Neural cell (in vitro differentiated cells): ENCODE data around the gene KCNIP3.

Experiments
- EP300 ChIP-seq: fragments of 450-650 bp; conservative IDR thresholded peaks from 2 replicates; pipeline ENCODE4 v1.6.1; 2014; ENCODE audit warnings: antibody characterized with exemption, mild to moderate bottlenecking, moderate library complexity; ENCODE audit not compliant: poor library complexity, severe bottlenecking
- EZH2 ChIP-seq: fragments of 200-600, 300-800 bp; shearing (Covaris generic), sonication (generic); IDR thresholded peaks from 2 replicates; pipeline ENCODE4 v1.6.1; 2014; ENCODE audit warnings: antibody characterized with exemption, low read length, borderline replicate concordance, mild to moderate bottlenecking; ENCODE audit not compliant: insufficient read depth, poor library complexity, severe bottlenecking
- MXI1 ChIP-seq: fragments of 450-650 bp; conservative IDR thresholded peaks from 2 replicates; pipeline ENCODE4 v1.6.1; 2014; ENCODE audit warnings: antibody characterized with exemption, mild to moderate bottlenecking; ENCODE audit not compliant: poor library complexity, severe bottlenecking
- POLR2AphosphoS5 ChIP-seq: IDR thresholded peaks from 2 replicates; pipeline ENCODE4 v1.6.1; 2012
- RAD21 ChIP-seq: fragments of 450-650 bp; conservative IDR thresholded peaks from 2 replicates; pipeline ENCODE4 v1.6.1; 2014; ENCODE audit warnings: antibody characterized with exemption, mild to moderate bottlenecking, moderate library complexity
- SMC3 ChIP-seq: fragments of 450-650 bp; conservative IDR thresholded peaks from 2 replicates; pipeline ENCODE4 v1.6.1; 2014; ENCODE audit warnings: antibody characterized with exemption, mild to moderate bottlenecking, moderate library complexity; ENCODE audit not compliant: poor library complexity
- TAF1 ChIP-seq: IDR thresholded peaks from 2 replicates; pipeline ENCODE4 v1.6.1; 2012; ENCODE audit warnings: low read depth
- TF ChIP-seq, protein P1 (sequence below): fragments of 450-650 bp; IDR thresholded peaks from 2 replicates; pipeline ENCODE4 v1.5.1; 2014; ENCODE audit warnings: antibody characterized with exemption, mild to moderate bottlenecking, moderate library complexity; ENCODE audit not compliant: poor library complexity, severe bottlenecking
- TF ChIP-seq, protein P2 (sequence below): IDR thresholded peaks from 2 replicates; pipeline ENCODE4 v1.6.1; 2012; ENCODE audit warnings: borderline replicate concordance

DNA sequence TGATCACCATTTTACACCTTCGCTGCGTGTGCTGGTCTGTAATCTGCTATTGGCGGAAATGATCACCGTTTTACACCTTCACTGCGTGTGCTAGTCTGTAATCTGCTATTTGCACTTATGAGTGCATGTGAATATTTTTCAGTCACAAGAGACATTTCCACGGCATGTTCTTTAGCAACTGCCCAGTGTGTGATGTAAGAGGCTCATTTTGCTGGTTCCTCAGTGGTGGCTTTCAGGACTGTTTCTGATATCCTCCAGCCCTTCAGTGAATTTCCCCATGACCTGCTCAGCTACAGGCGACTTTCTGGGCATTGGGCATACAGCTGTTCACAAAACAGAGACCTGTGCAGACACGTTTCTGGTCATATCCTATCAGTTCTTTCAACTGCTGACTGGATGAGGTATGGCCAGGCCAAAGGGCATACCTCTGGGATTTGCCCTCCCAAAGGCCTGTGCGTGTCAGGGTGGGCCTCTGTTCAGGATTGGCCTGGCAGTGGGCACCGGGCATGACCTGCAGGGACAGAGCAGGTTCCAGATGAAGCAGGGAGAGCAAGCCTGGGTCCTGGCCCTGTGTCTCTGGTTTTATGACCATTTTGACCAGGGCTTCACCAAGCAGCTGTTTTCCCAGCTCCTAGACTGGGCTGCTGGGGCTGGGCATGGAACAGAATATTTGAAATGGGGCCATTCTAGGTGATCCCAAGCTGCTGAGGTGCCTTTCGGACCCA is 23.4 kb upstream of the KCNIP3 start:
- TF ChIP-seq, protein P1, sequence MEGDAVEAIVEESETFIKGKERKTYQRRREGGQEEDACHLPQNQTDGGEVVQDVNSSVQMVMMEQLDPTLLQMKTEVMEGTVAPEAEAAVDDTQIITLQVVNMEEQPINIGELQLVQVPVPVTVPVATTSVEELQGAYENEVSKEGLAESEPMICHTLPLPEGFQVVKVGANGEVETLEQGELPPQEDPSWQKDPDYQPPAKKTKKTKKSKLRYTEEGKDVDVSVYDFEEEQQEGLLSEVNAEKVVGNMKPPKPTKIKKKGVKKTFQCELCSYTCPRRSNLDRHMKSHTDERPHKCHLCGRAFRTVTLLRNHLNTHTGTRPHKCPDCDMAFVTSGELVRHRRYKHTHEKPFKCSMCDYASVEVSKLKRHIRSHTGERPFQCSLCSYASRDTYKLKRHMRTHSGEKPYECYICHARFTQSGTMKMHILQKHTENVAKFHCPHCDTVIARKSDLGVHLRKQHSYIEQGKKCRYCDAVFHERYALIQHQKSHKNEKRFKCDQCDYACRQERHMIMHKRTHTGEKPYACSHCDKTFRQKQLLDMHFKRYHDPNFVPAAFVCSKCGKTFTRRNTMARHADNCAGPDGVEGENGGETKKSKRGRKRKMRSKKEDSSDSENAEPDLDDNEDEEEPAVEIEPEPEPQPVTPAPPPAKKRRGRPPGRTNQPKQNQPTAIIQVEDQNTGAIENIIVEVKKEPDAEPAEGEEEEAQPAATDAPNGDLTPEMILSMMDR, result no peak
- TF ChIP-seq POLR2AphosphoS5 (no peak), EP300 (no peak), TAF1 (no peak), EZH2 (no peak), MXI1 (no peak), RAD21 (no peak), SMC3 (no peak)
- TF ChIP-seq, protein P2, sequence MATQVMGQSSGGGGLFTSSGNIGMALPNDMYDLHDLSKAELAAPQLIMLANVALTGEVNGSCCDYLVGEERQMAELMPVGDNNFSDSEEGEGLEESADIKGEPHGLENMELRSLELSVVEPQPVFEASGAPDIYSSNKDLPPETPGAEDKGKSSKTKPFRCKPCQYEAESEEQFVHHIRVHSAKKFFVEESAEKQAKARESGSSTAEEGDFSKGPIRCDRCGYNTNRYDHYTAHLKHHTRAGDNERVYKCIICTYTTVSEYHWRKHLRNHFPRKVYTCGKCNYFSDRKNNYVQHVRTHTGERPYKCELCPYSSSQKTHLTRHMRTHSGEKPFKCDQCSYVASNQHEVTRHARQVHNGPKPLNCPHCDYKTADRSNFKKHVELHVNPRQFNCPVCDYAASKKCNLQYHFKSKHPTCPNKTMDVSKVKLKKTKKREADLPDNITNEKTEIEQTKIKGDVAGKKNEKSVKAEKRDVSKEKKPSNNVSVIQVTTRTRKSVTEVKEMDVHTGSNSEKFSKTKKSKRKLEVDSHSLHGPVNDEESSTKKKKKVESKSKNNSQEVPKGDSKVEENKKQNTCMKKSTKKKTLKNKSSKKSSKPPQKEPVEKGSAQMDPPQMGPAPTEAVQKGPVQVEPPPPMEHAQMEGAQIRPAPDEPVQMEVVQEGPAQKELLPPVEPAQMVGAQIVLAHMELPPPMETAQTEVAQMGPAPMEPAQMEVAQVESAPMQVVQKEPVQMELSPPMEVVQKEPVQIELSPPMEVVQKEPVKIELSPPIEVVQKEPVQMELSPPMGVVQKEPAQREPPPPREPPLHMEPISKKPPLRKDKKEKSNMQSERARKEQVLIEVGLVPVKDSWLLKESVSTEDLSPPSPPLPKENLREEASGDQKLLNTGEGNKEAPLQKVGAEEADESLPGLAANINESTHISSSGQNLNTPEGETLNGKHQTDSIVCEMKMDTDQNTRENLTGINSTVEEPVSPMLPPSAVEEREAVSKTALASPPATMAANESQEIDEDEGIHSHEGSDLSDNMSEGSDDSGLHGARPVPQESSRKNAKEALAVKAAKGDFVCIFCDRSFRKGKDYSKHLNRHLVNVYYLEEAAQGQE, result no peak
